Activated naive CD8-positive, alpha-beta T cell treated with anti-CD3 and anti-CD28 coated beads, Interleukin-2, amount 10 ng/mL, durations not matched to agents 7 days and 5 days (primary cell): ENCODE results near the gene OR13H1. TPM values are rescaled to one million over a fixed set of nuclear protein-coding genes. Genes with fewer than 3 reads are reported as not detected.
"Not testable (repeated sequence)": the region's sequence is repeated elsewhere in the genome, so short reads cannot be mapped to it uniquely, and the experiment has no call there.

Experiments
- ATAC-seq: fragments of 150-1000 bp; cut with Tn5 transposase; one replicate; pipeline ENCODE4 v1.10.0; 2021; ENCODE audit warnings: low read depth, moderate library complexity
- POLR2A ChIA-PET: fragments of 350-600 bp; sonication (Branson Sonifier 250); formaldehyde crosslinking; loops from one replicate; lab custom pipeline; 2021; ENCODE audit warnings: antibody characterized with exemption; lab: Charles Lee
- DNase-seq: peaks from one replicate; pipeline ENCODE4 v3.0.0; 2021
- H3K27ac Mint-ChIP-seq: one replicate; pipeline ENCODE4 v1.8.0; 2022; ENCODE audit warnings: mild to moderate bottlenecking, mixed read lengths
- H3K27me3 Mint-ChIP-seq: one replicate; pipeline ENCODE4 v1.8.0; 2022; ENCODE audit warnings: mild to moderate bottlenecking, moderate library complexity, mixed read lengths
- H3K36me3 Mint-ChIP-seq: one replicate; pipeline ENCODE4 v1.8.0; 2021; ENCODE audit warnings: mild to moderate bottlenecking, mixed read lengths
- H3K4me1 Mint-ChIP-seq: one replicate; pipeline ENCODE4 v1.8.0; 2021; ENCODE audit warnings: mixed read lengths
- H3K4me3 Mint-ChIP-seq: one replicate; pipeline ENCODE4 v1.8.0; 2022; ENCODE audit warnings: mild to moderate bottlenecking, moderate library complexity, mixed read lengths
- H3K9me3 Mint-ChIP-seq: one replicate; pipeline ENCODE4 v1.8.0; 2021; ENCODE audit warnings: mixed read lengths
- total RNA-seq, 2 experiments: library from RNA; stranded (reverse); gene quantifications; one replicate each; pipeline ENCODE4 v1.2.3, GENCODE V29; 2021

OR13H1 gene, protein sequence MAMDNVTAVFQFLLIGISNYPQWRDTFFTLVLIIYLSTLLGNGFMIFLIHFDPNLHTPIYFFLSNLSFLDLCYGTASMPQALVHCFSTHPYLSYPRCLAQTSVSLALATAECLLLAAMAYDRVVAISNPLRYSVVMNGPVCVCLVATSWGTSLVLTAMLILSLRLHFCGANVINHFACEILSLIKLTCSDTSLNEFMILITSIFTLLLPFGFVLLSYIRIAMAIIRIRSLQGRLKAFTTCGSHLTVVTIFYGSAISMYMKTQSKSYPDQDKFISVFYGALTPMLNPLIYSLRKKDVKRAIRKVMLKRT
- total RNA-seq = not detected

GRCh38 chrX:131543774-131544173 is at the start of gene OR13H1:
Gene OR13H1, plus strand, starts transcription at chrX:131544074. Its CDS starts 0 bp downstream, at chrX:131544074.
- no peak for ATAC-seq
- H3K27ac Mint-ChIP-seq = no peak within 1 kb of the TSS
- no peaks in the 10 kb centered on the region for H3K36me3 Mint-ChIP-seq
- no peak within 1 kb of the TSS for H3K4me3 Mint-ChIP-seq
- H3K27me3 Mint-ChIP-seq = no peaks in the 10 kb centered on the region
- POLR2A ChIA-PET = no interaction called here
- DNase-seq = no peak
- H3K9me3 Mint-ChIP-seq = no peaks in the 10 kb centered on the region
- no peaks in the 10 kb centered on the region for H3K4me1 Mint-ChIP-seq

GRCh38 chrX:131501556-131501955 is 42.3 kb upstream of the OR13H1 start:
- ATAC-seq, H3K4me1 Mint-ChIP-seq, H3K36me3 Mint-ChIP-seq, DNase-seq, H3K27ac Mint-ChIP-seq, H3K9me3 Mint-ChIP-seq, H3K27me3 Mint-ChIP-seq, POLR2A ChIA-PET, H3K4me3 Mint-ChIP-seq: not testable (repeated sequence)

DNA sequence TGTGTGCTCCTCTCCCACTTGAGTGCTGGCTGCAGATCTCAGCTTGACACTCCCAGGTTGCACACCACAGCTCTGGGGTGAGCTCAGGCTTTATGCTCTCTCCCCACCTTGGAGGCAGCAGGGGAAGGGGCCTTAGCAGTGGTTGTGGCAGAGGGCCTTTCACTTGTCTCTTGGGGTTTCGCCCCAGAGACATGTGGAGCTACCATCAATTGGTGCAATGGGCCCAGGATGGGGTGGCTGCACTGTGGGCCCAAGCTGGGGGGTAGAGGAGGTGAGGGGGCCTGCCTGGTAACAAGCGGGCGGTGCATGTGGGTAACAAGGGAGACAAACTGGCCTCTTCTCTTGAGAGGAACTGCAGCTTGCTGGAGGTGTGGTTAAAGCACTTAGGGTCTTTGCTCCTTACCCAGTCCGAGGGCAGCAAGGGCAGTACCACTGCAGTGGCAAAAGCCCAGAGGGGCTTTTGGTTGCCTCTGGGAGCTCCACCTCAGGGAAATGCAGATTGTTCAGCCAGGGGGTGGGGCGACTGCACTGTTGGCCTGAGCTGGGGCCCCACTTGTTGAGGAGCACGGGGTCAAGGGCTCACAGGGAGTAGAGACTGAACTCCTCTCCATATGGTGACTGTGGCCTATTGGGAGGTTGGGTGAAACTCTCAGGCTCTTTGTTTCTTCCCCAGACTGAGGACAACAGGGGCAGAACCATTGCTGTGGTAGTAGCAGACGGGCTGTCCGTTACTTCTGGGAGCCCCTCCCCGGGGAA is 30.5 kb upstream of the OR13H1 start:
- H3K27ac Mint-ChIP-seq = no peak overlapping the region
- H3K36me3 Mint-ChIP-seq = no peaks in the 10 kb centered on the region
- ATAC-seq (no peak), DNase-seq (no peak)
- no peaks in the 10 kb centered on the region for H3K27me3 Mint-ChIP-seq
- no peaks in the 10 kb centered on the region for H3K4me1 Mint-ChIP-seq
- H3K9me3 Mint-ChIP-seq = no peaks in the 10 kb centered on the region
- POLR2A ChIA-PET = no interaction called here
- no peak overlapping the region for H3K4me3 Mint-ChIP-seq

DNA sequence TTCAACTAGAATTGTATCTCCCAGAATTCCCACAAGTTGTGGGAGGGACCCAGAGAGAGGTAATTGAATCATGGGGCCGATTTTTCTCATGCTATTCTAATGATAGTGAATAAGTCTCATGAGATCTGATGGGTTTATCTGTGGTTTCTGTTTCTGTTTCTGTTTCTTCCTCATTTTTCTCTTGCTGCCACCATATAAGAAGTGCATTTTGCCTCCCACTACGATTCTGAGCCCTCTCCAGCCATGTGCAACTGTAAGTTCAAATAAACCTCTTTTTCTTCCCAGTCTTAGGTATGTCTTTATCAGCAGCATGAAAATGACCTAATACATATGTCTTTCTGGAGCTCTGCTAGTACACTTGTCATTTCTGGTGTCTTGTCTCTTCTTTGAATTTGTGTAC is 22.1 kb upstream of the OR13H1 start:
- Mint-ChIP-seq H3K4me3 (no peak overlapping the region), H3K4me1 (no peaks in the 10 kb centered on the region), H3K27me3 (no peaks in the 10 kb centered on the region), H3K27ac (no peak overlapping the region), H3K36me3 (no peaks in the 10 kb centered on the region), H3K9me3 (no peaks in the 10 kb centered on the region)
- POLR2A ChIA-PET = no interaction called here
- ATAC-seq (no peak), DNase-seq (no peak)

GRCh38 chrX:131544218-131544617 is 344 bp downstream of the OR13H1 start:
- no peaks in the 10 kb centered on the region for H3K9me3 Mint-ChIP-seq
- H3K27me3 Mint-ChIP-seq = no peaks in the 10 kb centered on the region
- ATAC-seq (no peak), DNase-seq (no peak)
- no peak overlapping the region for H3K27ac Mint-ChIP-seq
- H3K36me3 Mint-ChIP-seq = no peaks in the 10 kb centered on the region
- POLR2A ChIA-PET = no interaction called here
- no peak overlapping the region for H3K4me3 Mint-ChIP-seq
- H3K4me1 Mint-ChIP-seq = no peaks in the 10 kb centered on the region

DNA sequence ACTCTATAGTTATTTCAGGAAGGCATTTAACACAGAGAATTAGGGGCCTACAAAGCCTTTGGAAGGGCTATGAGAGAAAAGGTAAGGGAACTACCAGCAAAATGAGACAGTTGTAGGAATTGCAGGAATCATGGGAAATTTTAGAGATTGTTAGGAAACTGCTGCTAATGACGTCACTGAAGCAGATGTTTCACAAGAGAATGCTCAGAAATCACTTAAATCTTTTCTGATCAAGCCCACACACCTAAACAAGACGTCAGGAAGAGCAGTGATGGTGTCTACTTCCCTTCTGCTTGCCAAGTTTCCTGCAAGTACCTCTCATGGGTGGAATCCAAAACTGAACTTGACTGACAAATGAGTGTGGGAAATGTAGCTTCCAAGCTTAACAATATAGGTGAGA is 5.1 kb downstream of the OR13H1 start:
- Mint-ChIP-seq H3K9me3 (no peaks in the 10 kb centered on the region), H3K4me3 (no peak overlapping the region), H3K36me3 (no peaks in the 10 kb centered on the region), H3K4me1 (no peaks in the 10 kb centered on the region), H3K27me3 (no peaks in the 10 kb centered on the region), H3K27ac (no peak overlapping the region)
- ATAC-seq (no peak), DNase-seq (no peak)
- POLR2A ChIA-PET = no interaction called here

GRCh38 chrX:131552453-131552852 is 8.6 kb downstream of the OR13H1 start:
- ATAC-seq, H3K27me3 Mint-ChIP-seq, H3K36me3 Mint-ChIP-seq, DNase-seq, H3K4me3 Mint-ChIP-seq, POLR2A ChIA-PET, H3K4me1 Mint-ChIP-seq, H3K27ac Mint-ChIP-seq, H3K9me3 Mint-ChIP-seq: not testable (repeated sequence)

DNA sequence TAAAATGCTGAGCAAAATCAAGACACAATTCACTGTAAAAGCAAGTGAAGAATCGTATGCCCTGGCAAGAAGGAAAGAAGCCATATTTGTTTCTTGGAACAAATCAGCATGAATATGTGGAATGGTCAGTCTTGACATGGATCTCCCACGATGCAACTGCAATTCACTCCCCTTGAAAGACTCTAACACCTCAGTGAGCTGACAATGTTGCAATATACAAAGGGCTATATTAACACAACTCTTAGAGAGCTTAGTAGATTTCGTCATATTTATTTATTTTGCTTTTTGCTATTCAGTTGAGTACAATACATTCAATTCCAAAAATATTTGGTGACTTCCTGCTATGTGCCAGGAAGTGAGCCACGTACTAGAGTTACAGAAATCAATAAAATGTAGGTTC is 14.7 kb downstream of the OR13H1 start:
- no peaks in the 10 kb centered on the region for H3K27me3 Mint-ChIP-seq
- H3K9me3 Mint-ChIP-seq = no peaks in the 10 kb centered on the region
- H3K4me1 Mint-ChIP-seq = no peaks in the 10 kb centered on the region
- no peaks in the 10 kb centered on the region for H3K36me3 Mint-ChIP-seq
- H3K27ac Mint-ChIP-seq = no peak overlapping the region
- DNase-seq (no peak), ATAC-seq (no peak)
- POLR2A ChIA-PET = no interaction called here
- H3K4me3 Mint-ChIP-seq = no peak overlapping the region

DNA sequence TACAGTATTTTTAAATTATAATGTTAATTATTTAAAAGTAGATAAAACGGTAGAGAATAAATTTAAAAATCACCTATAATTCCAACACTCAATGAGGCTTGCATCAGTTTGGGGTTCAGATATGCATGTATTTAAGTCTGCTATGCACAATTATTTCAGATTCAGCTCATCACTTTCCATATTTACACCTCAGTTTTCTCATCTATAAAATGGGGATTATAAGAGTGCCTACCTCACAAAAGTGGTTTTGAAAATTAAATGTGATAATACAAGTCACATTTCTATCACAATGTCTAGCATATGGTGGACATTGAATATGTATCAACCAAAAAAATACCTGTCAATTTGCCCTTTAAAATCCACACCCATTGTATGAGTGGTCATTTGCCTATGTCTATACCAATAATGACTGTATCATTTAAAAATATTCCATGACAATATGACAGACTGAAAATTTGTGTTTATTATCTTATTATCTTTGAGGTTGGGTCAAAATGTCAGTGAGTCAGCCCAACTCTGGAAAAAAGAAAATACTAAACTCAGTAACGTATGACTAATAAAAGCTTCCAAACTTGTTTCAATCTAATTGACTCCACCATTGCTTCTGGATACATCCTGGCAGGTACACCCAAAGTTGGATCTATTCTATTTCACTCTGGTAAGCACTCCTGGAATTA is 20.8 kb downstream of the OR13H1 start:
- Mint-ChIP-seq H3K9me3 (no peaks in the 10 kb centered on the region), H3K27ac (no peak overlapping the region), H3K36me3 (no peaks in the 10 kb centered on the region), H3K4me1 (no peaks in the 10 kb centered on the region), H3K27me3 (peaks cover 2% of the 10 kb centered on the region), H3K4me3 (no peak overlapping the region)
- ATAC-seq (no peak), DNase-seq (no peak)
- POLR2A ChIA-PET = no interaction called here

GRCh38 chrX:131565909-131566308 is 22.0 kb downstream of the OR13H1 start:
- no peaks in the 10 kb centered on the region for H3K9me3 Mint-ChIP-seq
- no peaks in the 10 kb centered on the region for H3K36me3 Mint-ChIP-seq
- POLR2A ChIA-PET = no interaction called here
- DNase-seq = no peak
- H3K4me3 Mint-ChIP-seq = no peak overlapping the region
- peaks cover 2% of the 10 kb centered on the region for H3K27me3 Mint-ChIP-seq
- H3K27ac Mint-ChIP-seq = no peak overlapping the region
- no peak for ATAC-seq
- H3K4me1 Mint-ChIP-seq = no peaks in the 10 kb centered on the region

DNA sequence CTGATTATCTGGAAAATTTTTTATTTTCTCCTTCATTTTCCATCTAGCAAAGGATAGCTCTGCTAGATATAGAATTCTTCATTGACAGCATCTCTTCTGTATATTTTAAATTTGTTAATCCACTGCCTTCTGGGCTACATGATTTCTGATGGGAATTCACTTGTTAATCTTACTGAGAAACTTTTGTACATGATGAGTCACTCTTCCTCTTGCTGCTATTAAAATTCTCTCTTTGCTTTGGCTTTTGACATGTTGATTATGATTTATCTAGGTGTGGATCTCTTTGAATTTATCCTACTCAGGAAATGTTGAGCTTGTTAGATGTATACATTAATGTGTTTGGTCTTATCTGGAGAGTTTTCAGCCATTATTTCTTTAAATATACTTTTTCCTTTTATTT is 27.5 kb downstream of the OR13H1 start:
- POLR2A ChIA-PET = no interaction called here

DNA sequence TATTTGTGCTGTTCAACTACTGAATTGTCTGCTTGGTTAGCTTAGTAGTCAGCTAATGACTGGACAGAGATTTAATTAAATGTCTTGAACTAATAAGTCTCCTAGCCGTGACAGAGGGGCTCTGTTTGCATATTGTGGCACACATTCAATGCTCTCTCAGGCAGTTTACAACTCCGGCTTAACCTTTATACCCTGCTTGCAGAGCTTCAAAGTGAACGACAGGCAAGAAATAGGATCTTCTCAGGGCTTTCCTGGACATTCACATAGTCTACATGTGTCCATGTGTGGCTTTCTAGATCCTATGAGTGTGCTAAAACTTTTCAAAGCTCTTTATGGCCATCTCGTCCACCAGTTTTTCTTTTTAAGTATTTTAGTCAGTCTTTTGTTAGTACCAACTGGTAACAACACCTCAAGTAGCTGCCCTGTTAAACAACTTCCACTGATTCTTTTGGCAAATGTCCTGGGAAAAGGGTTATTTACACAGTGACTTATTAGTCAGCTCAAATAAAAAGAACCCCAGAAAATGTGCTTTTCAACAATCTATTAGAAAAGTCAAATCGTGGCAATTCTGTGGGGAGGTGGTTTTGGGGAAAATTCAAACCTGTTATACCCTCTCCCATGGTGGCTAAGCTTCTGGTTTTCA is 28.6 kb downstream of the OR13H1 start:
- ATAC-seq (no peak), DNase-seq (no peak)
- H3K4me3 Mint-ChIP-seq = no peak overlapping the region
- peaks cover 2% of the 10 kb centered on the region for H3K27me3 Mint-ChIP-seq
- H3K9me3 Mint-ChIP-seq = no peaks in the 10 kb centered on the region
- H3K27ac Mint-ChIP-seq = no peak overlapping the region
- POLR2A ChIA-PET = no interaction called here
- H3K36me3 Mint-ChIP-seq = no peaks in the 10 kb centered on the region
- H3K4me1 Mint-ChIP-seq = no peaks in the 10 kb centered on the region

More for the DNA sequence above, 27.5 kb downstream of the OR13H1 start:
- H3K4me1 Mint-ChIP-seq = no peaks in the 10 kb centered on the region
- DNase-seq (no peak), ATAC-seq (no peak)
- H3K27ac Mint-ChIP-seq = no peak overlapping the region
- H3K4me3 Mint-ChIP-seq = no peak overlapping the region
- no peaks in the 10 kb centered on the region for H3K9me3 Mint-ChIP-seq
- H3K36me3 Mint-ChIP-seq = no peaks in the 10 kb centered on the region
- H3K27me3 Mint-ChIP-seq = peaks cover 2% of the 10 kb centered on the region

GRCh38 chrX:131577413-131577812 is 33.5 kb downstream of the OR13H1 start:
- H3K36me3 Mint-ChIP-seq = no peaks in the 10 kb centered on the region
- POLR2A ChIA-PET = no interaction called here
- H3K9me3 Mint-ChIP-seq = no peaks in the 10 kb centered on the region
- no peak for DNase-seq
- ATAC-seq = no peak
- no peaks in the 10 kb centered on the region for H3K27me3 Mint-ChIP-seq
- H3K27ac Mint-ChIP-seq = no peak overlapping the region
- H3K4me1 Mint-ChIP-seq = no peaks in the 10 kb centered on the region
- no peak overlapping the region for H3K4me3 Mint-ChIP-seq
